K562 (cell line): ENCODE measurements around the gene C2. TPM values are rescaled to one million over a fixed set of nuclear protein-coding genes. Genes with fewer than 3 reads are reported as not detected.

Source experiments
- BRCA1 ChIP-seq, 2 experiments: fragments of 450-650 bp in 1 of 2; sonication (generic) in 1 of 2; formaldehyde crosslinking in 1 of 2; IDR thresholded peaks; 2 replicates each; pipeline versions ENCODE4 v1.5.0 to v1.6.1; 2017 to 2020; ENCODE audit warnings: mild to moderate bottlenecking in 1 of 2, missing genetic modification reagents in 1 of 2
- HNRNPL ChIP-seq: fragments of 200-400 bp; formaldehyde crosslinking; IDR thresholded peaks from 2 replicates; pipeline ENCODE4 v1.6.1; 2017; ENCODE audit warnings: low read depth, mild to moderate bottlenecking, low read length
- HSF4 ChIP-seq: fragments of 250-450 bp; sonication (Bioruptor Pico); IDR thresholded peaks from 2 replicates; pipeline ENCODE4 v2.1.2; 2022; ENCODE audit warnings: mild to moderate bottlenecking, moderate library complexity, borderline replicate concordance
- KLF13 ChIP-seq: fragments of 450-650 bp; IDR thresholded peaks from 2 replicates; pipeline ENCODE4 v1.6.1; 2016; ENCODE audit warnings: missing genetic modification characterization, low read depth, mild to moderate bottlenecking, missing compliant biosample characterization, moderate library complexity, borderline replicate concordance
- MAFG ChIP-seq: fragments of 450-650 bp; conservative IDR thresholded peaks from 2 replicates; pipeline ENCODE4 v1.6.1; 2016; ENCODE audit warnings: missing genetic modification characterization, missing compliant biosample characterization
- NRF1 ChIP-seq, 2 experiments: fragments of 450-650 bp; IDR thresholded peaks in 1 of 2; conservative IDR thresholded peaks in 1 of 2; 2 replicates each; pipeline ENCODE4 v1.6.1; 2014; ENCODE audit warnings: mild to moderate bottlenecking in 2 of 2
- PTTG1 ChIP-seq: fragments of 450-650 bp; IDR thresholded peaks from 2 replicates; pipeline ENCODE4 v1.6.1; 2016; ENCODE audit warnings: low read depth, mild to moderate bottlenecking, missing genetic modification characterization, missing compliant biosample characterization
- RNF2 ChIP-seq: sonication (generic); IDR thresholded peaks from 2 replicates; pipeline ENCODE4 v1.6.1; 2016
- SIN3A ChIP-seq, 2 experiments: fragments of 150-350 bp in 1 of 2; IDR thresholded peaks; 2 replicates each; pipeline ENCODE4 v1.6.1; 2011 to 2016; ENCODE audit warnings: borderline replicate concordance in 2 of 2, low read depth in 2 of 2, low read length in 2 of 2, mild to moderate bottlenecking in 2 of 2, moderate library complexity in 2 of 2; ENCODE audit not compliant: control insufficient read depth in 1 of 2
- SIRT6 ChIP-seq: IDR thresholded peaks from one replicate; pipeline ENCODE4 v1.6.1; 2012; ENCODE audit warnings: low read depth, mild to moderate bottlenecking, control low read depth, inconsistent platforms, low read length, moderate library complexity
- TAF7 ChIP-seq: fragments of 450-650 bp; IDR thresholded peaks from 2 replicates; pipeline ENCODE4 v1.6.1; 2016; ENCODE audit warnings: missing genetic modification characterization, missing compliant biosample characterization
- ZNF311 ChIP-seq: fragments of 250-450 bp; sonication (Bioruptor Pico); IDR thresholded peaks from 2 replicates; pipeline ENCODE4 v1.4.0; 2020; ENCODE audit warnings: mild to moderate bottlenecking, moderate library complexity
- polyA plus RNA-seq, 8 experiments: library from polyadenylated mRNA; depleted of rRNA in 4 of 8; stranded (reverse) in 5 of 8; unstranded in 3 of 8; fragments of >200 nt; fragmentation: Nextera tagmentation in 2 of 8; fragmentation: Illumina TruSeq in 1 of 8; extraction: Ambion mirVana in 2 of 8; extraction: Trizol in 1 of 8; gene quantifications; 2 replicates each; pipeline versions ENCODE4 v1.2.1 to v1.2.3, GENCODE V29; 2011 to 2014; ENCODE audit warnings: inconsistent platforms in 1 of 8, missing spikeins in 1 of 8
- total RNA-seq, 7 experiments: library from RNA; depleted of rRNA in 6 of 7; stranded (reverse); fragments of >200 nt in 6 of 7; fragmentation: Illumina TruSeq in 2 of 7; extraction: Trizol in 2 of 7; gene quantifications; 2 replicates each; pipeline versions ENCODE4 v1.2.1 to v1.2.3, GENCODE V29; 2011 to 2021; ENCODE audit warnings: low replicate concordance in 1 of 7
- TF ChIP-seq, protein P1 (sequence below): fragments of 450-650 bp; IDR thresholded peaks from 2 replicates; pipeline ENCODE4 v1.6.1; 2017; ENCODE audit warnings: antibody characterized with exemption
- TF ChIP-seq, protein P2 (sequence below): fragments of 250-450 bp; sonication (Bioruptor Pico); IDR thresholded peaks from 2 replicates; pipeline ENCODE4 v1.8.0; 2022; ENCODE audit warnings: moderate library complexity, mild to moderate bottlenecking, inconsistent platforms
- TF ChIP-seq, protein P3 (sequence below): fragments of 250-450 bp; sonication (Bioruptor Pico); IDR thresholded peaks from 2 replicates; pipeline ENCODE4 v1.6.1; 2021; ENCODE audit warnings: mild to moderate bottlenecking
- TF ChIP-seq, protein P4 (sequence below): fragments of 250-450 bp; sonication (Bioruptor Pico); IDR thresholded peaks from 2 replicates; pipeline ENCODE4 v1.5.0; 2020; ENCODE audit warnings: mild to moderate bottlenecking
- TF ChIP-seq, protein P5 (sequence below): fragments of 250-450 bp; sonication (Bioruptor Pico); IDR thresholded peaks from 2 replicates; pipeline ENCODE4 v1.4.0; 2020

Gene C2
- total and polyA plus RNA-seq, 9 of the 15 experiments (the other 6 are each of a cell fraction or from before 2014, with no cell fraction given): 0.05 to 1.1 (median 0.39) TPM; not detected in 1

DNA sequence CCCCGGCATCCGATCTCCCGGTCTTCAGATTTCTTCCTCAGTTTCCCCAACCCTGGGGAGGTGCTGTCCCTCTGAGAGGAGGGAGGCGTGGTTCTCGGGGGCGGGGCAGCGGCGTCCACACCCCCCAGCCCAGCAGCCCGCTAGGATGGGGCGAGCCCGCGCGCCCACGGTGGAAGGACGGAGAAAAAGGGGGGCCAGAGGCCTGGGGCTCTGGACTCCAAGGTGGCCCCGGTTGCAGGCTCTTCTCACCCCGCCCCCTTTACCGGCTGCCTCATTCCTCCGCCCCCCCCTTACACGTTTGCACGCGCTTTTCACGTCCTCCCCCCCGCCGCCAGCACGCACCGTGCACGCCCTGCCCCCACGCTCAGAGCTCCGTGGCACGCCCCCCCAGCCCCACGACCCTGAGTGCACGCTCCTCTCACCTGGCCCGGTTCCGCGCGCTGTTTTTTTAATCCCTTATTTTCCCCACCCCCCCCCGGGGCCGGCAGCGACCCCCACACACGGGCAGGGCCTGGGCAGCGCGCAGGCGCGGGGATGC, 26.0 kb upstream of the C2 start (continued):
- no peak for TF ChIP-seq HSF4 (CRISPR knock-in tag)
- no peak for TF ChIP-seq SIRT6
- no peak for TF ChIP-seq MAFG
- no peak for TF ChIP-seq RNF2
- TF ChIP-seq PTTG1 (tag): no peak
- no peak for TF ChIP-seq HNRNPL
- TF ChIP-seq KLF13 (tag): peak; percentile 78; the same call in 1 of the 2 replicates
- TF ChIP-seq, protein P1, sequence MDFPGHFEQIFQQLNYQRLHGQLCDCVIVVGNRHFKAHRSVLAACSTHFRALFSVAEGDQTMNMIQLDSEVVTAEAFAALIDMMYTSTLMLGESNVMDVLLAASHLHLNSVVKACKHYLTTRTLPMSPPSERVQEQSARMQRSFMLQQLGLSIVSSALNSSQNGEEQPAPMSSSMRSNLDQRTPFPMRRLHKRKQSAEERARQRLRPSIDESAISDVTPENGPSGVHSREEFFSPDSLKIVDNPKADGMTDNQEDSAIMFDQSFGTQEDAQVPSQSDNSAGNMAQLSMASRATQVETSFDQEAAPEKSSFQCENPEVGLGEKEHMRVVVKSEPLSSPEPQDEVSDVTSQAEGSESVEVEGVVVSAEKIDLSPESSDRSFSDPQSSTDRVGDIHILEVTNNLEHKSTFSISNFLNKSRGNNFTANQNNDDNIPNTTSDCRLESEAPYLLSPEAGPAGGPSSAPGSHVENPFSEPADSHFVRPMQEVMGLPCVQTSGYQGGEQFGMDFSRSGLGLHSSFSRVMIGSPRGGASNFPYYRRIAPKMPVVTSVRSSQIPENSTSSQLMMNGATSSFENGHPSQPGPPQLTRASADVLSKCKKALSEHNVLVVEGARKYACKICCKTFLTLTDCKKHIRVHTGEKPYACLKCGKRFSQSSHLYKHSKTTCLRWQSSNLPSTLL: no peak
- no peak for TF ChIP-seq TAF7 (tag)
- TF ChIP-seq, protein P2, sequence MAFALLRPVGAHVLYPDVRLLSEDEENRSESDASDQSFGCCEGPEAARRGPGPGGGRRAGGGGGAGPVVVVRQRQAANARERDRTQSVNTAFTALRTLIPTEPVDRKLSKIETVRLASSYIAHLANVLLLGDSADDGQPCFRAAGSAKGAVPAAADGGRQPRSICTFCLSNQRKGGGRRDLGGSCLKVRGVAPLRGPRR (CRISPR knock-in tag): no peak
- TF ChIP-seq, protein P3, sequence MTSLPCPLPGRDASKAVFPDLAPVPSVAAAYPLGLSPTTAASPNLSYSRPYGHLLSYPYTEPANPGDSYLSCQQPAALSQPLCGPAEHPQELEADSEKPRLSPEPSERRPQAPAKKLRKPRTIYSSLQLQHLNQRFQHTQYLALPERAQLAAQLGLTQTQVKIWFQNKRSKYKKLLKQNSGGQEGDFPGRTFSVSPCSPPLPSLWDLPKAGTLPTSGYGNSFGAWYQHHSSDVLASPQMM: no peak
- TF ChIP-seq, protein P4, sequence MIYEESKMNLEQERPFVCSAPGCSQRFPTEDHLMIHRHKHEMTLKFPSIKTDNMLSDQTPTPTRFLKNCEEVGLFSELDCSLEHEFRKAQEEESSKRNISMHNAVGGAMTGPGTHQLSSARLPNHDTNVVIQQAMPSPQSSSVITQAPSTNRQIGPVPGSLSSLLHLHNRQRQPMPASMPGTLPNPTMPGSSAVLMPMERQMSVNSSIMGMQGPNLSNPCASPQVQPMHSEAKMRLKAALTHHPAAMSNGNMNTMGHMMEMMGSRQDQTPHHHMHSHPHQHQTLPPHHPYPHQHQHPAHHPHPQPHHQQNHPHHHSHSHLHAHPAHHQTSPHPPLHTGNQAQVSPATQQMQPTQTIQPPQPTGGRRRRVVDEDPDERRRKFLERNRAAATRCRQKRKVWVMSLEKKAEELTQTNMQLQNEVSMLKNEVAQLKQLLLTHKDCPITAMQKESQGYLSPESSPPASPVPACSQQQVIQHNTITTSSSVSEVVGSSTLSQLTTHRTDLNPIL: no peak
- TF ChIP-seq SIN3A (IDR thresholded peaks at IDR 0.05; ENCODE audit: borderline replicate concordance in 2 of 2, control insufficient read depth in 1 of 2, low read depth in 2 of 2, low read length in 2 of 2): peak in 1 of 2 experiments; percentile 69; a peak in 2 of 4 replicates
- no peak for TF ChIP-seq BRCA1 (IDR thresholded peaks at IDR 0.05)
- TF ChIP-seq BRCA1 (CRISPR knock-in tag; IDR thresholded peaks at IDR 0.05): no peak
- TF ChIP-seq NRF1 (conservative IDR thresholded peaks at IDR 0.05 in 1 of 2, IDR thresholded peaks at IDR 0.05 in 1 of 2): no peak
- no peak for TF ChIP-seq ZNF311 (CRISPR knock-in tag)
- TF ChIP-seq, protein P5, sequence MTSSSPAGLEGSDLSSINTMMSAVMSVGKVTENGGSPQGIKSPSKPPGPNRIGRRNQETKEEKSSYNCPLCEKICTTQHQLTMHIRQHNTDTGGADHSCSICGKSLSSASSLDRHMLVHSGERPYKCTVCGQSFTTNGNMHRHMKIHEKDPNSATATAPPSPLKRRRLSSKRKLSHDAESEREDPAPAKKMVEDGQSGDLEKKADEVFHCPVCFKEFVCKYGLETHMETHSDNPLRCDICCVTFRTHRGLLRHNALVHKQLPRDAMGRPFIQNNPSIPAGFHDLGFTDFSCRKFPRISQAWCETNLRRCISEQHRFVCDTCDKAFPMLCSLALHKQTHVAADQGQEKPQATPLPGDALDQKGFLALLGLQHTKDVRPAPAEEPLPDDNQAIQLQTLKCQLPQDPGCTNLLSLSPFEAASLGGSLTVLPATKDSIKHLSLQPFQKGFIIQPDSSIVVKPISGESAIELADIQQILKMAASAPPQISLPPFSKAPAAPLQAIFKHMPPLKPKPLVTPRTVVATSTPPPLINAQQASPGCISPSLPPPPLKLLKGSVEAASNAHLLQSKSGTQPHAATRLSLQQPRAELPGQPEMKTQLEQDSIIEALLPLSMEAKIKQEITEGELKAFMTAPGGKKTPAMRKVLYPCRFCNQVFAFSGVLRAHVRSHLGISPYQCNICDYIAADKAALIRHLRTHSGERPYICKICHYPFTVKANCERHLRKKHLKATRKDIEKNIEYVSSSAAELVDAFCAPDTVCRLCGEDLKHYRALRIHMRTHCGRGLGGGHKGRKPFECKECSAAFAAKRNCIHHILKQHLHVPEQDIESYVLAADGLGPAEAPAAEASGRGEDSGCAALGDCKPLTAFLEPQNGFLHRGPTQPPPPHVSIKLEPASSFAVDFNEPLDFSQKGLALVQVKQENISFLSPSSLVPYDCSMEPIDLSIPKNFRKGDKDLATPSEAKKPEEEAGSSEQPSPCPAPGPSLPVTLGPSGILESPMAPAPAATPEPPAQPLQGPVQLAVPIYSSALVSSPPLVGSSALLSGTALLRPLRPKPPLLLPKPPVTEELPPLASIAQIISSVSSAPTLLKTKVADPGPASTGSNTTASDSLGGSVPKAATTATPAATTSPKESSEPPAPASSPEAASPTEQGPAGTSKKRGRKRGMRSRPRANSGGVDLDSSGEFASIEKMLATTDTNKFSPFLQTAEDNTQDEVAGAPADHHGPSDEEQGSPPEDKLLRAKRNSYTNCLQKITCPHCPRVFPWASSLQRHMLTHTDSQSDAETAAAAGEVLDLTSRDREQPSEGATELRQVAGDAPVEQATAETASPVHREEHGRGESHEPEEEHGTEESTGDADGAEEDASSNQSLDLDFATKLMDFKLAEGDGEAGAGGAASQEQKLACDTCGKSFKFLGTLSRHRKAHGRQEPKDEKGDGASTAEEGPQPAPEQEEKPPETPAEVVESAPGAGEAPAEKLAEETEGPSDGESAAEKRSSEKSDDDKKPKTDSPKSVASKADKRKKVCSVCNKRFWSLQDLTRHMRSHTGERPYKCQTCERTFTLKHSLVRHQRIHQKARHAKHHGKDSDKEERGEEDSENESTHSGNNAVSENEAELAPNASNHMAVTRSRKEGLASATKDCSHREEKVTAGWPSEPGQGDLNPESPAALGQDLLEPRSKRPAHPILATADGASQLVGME (CRISPR knock-in tag): no peak
